ENCODE measurements around the gene PPM1A.

The PPM1A gene

DNA sequence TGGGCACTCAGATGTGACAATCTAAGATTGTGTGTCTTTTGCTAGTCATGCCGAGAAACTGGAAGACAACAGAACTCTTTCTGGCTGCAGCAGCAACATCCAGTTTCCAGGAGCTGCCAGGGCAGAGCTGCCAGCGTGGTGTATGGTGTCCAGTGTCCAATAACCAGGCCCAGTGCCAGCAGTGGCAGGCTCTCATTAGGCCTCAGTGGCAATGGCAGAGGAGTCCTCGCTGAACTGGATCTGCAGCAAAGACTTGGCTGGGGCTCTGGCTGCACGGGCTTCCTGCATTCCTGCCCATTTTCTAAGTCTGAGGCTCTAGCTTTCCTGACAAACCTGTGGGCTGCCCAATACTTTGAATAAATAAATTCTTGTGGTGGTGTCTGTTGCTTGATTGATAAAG lies 26.2 kb upstream of the PPM1A start:
- Histone ChIP-seq H3K4me3 (no peak overlapping the region), H3K27ac (no peak overlapping the region)

DNA sequence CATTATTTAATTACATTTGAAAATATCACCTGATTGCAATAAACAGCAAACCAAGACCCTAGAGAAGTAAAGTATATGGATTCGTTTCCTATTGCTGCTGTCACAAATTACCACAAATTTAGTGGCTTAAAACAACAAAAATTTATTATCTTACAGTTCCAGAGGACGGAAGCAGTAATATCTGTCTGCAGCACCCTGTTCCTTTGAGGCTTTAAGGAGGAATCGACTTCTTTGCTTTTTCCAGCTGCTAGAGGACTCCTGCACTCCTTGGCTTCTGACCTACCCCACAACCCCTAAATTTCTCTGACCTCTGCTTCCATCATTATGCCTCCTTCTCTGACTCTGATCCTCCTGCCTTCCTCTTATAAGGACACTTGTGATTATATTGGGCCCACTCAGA lies 23.8 kb upstream of the PPM1A start:
- no peak overlapping the region for H3K27ac ChIP-seq
- H3K4me3 ChIP-seq, result no peak overlapping the region

DNA sequence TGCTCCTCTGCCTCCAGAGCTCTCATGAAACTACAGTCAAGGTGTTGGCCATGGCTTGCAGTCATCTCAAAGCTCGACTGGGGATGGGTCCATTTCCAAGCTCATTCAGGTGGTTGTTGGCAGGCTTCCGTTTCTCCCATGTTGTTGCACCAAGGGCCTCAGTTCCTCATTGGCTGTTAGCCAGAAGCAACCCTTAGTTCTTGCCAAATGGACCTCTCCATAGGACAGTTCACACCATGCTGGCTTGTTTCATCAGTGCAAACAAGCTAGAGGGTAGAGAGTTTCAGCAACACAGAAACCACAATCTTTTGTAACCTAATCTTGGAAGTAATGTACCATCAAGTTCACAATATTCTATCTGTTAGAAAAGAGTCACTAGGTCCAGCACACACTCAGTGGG lies 22.7 kb upstream of the PPM1A start:
- Histone ChIP-seq H3K4me3 (no peak overlapping the region), H3K27ac (no peak overlapping the region)

DNA sequence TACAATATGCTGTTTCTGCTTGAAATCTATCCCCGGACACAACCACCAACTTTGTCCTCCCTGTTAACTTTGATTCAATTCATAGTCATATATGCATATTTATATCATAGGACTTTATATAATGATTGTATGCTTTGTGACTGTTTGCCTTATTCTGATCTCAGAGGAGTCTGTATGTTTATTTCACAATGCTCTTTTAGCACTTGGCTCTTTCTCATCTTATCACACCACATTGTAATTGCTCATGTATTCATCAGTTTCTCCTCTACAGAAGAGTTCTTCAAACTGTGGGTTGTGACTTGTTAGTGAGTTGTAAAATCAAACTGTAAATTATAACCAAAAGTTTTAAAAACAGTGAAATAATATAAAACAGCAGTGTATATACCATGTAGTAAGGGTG lies 21.7 kb upstream of the PPM1A start:
- Histone ChIP-seq H3K4me3 (no peak overlapping the region), H3K27ac (no peak overlapping the region)

DNA sequence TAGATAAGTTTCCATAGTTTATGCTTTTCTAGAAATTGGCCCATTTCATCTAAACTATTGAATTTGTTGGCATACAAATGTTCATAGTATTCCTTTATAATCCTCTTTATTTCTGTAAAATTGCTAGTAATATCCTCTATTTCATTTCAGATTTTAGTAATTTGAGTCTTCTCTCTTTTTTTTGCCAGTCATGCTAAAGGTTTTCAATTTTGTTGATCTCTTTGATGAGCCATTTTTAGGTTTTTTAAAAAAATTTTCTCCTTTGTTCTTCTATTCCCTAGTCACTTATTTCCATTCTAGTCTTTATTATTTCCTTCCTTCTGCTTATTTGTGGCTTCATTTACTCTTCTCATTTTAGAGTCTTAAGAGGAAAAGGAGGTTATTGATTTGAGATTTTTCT lies 19.4 kb upstream of the PPM1A start:
- Histone ChIP-seq H3K4me3 (no peak overlapping the region), H3K27ac (no peak overlapping the region)

DNA sequence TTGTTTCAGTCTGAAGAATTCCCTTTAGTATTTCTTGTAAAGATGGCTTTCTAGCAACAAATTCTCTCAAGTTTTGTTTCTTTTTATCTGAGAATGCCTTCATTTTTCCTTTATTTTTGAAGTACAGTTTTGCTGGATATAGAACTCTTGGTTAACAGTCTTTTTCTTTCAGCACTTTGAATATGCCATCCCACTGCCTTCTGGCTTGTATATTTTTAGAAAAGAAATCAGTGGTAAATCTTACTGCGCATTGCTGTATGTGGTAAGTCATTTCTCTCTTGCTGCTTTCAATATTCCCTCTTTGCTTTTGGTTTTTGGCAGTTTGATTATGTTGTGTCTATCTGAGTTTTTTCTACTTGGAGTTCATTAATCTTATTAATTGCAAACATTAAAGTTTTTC lies 16.8 kb upstream of the PPM1A start:
- Histone ChIP-seq H3K4me3 (no peak overlapping the region), H3K27ac (no peak overlapping the region)

DNA sequence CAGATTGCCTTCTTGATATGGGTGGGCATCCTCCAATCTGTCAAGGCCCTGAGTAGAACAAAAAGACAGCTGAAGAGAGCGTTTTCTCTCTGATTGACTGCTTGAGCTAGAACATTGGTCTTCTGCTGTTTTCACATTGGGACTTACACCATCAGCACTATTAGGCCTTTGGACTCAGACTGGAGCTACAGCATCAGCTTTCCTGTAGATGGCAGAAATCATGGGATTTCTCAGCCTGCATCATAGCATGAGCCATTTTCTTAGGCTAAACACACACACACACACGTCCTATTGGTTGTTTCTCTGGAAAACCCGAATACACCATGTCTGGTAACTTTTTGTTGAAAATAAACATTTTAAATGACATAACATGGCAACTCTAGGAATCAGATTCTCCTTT lies 15.8 kb upstream of the PPM1A start:
- Histone ChIP-seq H3K27ac (no peak overlapping the region), H3K4me3 (no peak overlapping the region)

DNA sequence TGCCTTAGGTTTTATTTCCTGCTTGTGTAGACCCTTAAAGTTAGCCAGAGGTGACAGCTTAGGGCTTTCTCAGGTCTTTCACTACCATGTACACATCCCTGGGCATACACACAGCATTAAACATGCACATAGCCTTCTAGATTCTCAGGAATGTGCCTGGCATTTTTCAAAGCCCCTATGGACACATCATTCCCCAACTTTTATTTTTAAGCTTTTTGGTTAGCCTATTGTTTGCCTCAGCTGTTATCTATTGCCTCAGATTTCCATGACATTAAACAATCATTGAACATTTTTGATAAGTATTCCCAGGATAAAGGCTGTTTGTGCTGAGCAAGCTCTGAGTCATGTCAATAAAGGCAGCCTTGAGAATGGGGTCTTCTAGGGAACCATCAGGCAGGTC lies 15.1 kb upstream of the PPM1A start:
- no peak overlapping the region for H3K27ac ChIP-seq

DNA sequence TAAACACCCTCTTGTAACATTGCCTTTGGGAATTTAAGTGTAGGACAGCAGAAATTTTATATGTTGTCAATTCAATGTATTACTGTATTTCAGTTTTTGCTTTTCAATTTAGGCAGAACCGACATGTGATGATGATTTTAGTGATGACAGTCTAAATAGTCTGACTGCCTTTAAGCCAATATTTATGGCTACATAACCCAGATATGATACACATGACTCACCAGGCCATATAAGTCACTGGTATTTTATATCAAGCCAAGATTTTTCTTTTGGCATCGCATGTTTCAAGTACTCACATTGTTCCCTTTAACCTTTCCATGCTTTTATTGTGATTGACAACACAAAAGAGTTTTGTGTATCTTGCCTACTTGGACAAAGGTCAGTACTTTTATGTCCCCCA lies 13.6 kb upstream of the PPM1A start:
- no peak overlapping the region for H3K27ac ChIP-seq
- H3K4me3 ChIP-seq, result no peak overlapping the region

More for the DNA sequence above, 15.1 kb upstream of the PPM1A start:
- H3K4me3 ChIP-seq, result no peak overlapping the region

DNA sequence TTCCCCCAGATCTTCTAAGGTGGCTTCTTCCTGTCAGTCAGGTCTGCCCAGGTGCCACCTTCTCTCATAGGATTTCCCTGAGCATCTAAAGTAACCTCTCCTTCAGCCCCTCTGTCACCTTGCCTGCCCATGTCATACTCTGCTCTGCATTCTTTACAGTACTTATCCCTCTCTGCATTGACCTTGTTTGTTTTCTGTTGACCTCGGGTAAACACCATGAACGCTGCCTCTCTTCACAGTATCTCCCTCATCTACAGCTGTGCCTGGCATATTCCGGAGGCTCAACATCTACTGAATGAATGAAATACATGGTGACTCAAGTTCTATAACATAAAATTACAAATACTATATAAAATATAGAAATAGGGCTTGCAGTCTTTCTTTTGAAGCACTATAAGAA lies 10.1 kb upstream of the PPM1A start:
- H3K4me3 ChIP-seq, result no peak overlapping the region
- H3K27ac ChIP-seq, result no peak overlapping the region

DNA sequence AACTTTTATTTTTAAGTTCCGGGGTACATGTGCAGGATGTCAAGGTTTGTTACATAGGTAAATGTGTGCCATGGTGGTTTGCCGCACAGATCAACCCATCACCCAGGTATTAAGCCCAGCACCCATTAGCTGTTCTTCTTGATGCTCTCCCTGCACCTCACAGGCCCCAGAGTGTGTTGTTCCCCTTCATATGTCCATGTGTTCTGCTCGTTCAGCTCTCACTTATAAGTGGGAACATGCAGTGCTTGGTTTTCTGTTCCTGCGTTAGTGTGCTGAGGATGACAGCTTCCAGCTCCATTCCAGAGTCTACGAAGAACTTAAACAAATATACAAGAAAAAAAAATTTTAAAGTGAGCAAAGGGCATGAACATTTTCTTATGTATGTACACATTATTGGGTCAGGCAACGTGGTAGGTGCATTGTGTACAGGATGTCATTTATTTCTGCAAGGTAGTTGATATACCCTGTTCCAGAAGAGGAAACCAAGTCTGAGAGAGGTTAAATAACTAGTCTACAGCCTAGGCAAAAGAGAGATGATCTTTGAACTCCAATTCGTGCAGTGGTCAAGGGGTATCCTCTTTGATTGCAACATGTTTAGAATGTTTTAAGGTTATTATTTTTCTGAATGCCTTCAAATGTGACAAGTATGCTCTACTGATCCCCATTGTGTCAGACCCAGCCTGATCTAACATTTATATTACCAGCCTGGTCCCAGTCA lies 8.7 kb upstream of the PPM1A start:
- no peak overlapping the region for H3K27ac ChIP-seq
- H3K4me3 ChIP-seq, result no peak overlapping the region

DNA sequence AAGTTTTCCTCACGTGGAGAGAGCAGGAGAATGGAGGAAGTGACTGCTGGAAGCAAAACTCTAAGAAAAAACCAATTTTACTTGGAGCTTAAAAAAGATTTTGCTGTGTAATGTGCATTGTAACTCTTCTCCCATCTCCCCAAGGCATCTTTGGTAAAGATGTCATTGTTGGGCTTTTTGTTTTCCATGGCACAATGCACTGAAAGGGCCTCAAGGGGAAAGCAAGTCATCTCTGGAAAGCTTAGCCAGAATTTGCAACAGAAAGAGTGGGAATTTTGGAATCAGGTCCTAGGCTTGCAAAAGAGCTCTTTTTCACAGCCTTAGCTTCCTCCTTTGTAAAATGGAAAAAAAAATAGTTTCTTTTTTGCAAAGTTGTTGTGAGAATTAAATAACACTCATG lies 7.9 kb upstream of the PPM1A start:
- H3K27ac ChIP-seq, result no peak overlapping the region
- H3K4me3 ChIP-seq, result no peak overlapping the region

DNA sequence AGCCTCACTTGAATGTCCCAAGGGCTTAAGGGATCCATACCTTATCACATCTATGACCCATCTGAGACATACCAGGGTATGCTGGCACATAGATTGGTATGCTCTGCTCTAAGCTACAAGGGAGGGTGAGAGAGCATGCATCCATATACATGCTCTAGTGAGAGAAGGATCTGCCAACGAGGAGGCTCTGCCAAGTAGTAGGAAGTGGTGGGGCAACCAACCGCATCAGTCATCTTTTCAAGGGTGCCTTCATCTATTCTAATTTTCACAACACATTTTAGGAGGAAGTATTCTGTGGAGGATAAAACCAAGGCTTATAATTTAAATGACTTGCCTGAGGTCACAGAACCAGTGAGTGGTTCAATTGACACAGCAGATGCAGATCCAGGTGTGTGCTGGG lies 6.6 kb upstream of the PPM1A start:
- Histone ChIP-seq H3K4me3 (no peak overlapping the region), H3K27ac (no peak overlapping the region)

DNA sequence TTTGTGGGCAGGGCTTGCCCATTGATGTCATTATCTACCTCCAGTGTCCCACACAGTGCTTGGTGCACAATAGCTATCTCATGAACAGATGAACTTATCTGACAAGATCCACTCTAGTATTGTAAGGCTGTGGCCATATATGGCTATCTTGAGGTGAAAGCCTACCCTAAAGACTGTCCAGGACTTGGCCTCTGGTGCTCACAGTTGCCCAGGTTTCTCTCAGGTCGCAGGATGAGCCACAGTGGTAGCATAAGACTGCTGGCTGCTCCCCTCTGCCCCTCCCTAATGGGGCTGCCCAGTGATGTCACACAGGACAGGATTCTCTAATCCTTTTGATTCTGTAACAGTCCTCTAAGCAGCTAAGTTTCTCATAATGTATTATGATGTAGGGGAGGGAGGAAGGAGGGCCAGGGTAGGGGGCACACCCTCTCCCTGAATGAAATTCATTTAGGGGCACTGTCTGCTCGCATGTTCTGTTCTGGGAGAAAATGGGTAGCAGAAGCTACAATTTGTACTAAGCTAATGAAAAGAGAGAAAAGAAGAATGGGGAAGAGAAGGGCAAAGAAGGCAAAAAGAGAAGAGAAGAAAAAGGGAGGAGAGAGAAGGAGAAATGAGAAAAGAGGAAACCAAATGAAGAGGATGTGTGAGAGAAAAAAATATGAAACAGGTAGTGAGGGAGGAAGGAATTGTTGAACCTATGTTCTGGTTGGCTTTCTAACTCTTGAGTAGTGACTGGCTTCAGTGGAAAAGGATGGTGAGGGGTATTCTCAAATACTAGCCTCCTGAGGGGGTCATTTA lies 3.4 kb upstream of the PPM1A start:
- no peak overlapping the region for H3K27ac ChIP-seq
- no peak overlapping the region for H3K4me3 ChIP-seq

DNA sequence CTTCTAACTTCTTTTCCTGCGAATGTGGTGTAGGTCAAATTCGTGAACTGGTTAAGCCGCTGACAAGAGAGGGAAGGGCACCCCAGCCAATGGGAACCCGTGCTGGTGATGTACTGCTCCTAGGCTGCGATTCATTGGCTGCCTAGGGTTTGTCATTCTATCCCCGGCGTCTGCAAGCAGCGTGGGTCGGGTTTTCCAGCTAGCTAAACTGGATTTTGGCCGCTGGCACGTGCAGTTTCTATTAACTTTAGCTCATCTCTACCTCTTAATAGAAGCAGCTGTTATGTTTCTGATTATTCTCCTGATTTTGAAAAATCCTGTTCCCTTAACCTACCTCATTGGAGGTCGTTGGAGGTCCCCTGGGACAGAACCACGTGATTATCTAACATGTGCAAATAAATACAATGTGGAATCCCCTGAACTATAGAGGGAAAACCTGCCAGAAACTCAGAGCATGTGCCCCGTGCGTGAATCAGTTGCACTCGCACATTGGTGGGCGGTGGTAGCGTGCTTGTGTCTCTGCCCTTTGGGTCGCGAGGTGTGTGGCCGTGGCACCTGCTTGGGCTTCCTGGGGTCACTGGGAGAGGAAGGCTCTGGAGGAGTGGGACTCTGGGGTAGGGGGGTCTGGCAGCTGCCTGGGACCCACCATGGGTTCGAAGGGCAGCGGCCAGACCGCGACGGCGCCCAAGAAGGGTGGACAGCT lies 876 bp upstream of the PPM1A start:
- Histone ChIP-seq H3K4me3 (peak overlapping the region; percentile 50 to 96 (median 89)), H3K27ac (peak overlapping the region; percentile 81 to 100 (median 99))

DNA sequence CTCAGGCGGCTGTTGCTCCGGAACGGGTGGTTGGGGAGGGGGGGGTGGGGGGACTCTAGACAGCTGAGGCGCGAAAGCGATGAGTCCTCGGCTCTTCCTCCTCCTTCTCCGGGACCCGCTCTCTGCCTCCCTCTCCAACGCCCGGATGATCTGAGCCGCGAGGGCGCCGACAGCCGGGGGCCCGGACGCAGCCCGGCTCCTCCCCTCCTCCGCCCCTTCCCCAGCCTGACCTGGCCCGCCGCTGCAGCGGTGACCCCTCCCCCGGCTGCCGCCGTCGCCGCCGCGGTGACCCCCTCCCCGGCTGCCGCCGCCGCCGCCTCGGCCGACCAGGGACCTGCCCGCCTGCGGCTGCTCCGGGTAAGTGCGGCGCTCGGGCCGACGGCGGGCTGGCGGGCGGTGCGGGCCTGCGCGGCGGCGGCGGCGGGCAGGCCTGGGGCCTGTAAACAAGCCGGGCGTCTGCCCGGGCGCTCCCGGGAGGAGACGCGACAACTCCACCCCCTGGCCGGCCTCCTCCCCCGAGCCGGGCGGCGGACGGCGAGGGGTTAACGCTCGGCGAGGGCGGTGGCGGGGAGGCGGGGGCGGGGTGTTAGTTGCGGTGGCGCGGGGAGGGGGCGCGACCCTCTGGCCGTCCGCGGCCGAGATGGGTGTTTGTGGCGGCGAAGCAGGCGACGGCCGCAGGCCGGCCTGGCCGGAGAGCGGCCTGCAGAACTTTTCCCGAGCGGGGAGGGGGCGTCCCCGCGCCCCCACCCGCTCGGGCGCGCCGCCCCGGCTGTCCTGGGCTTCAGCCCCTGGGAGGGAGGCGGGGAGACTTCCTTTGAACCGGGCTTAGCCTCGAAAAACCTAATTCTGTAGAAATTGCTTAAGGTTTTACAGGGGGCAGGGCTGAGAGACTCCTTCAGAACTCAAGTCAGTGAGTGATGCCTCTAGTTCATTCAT lies 568 bp downstream of the PPM1A start:
- H3K4me3 ChIP-seq, result peak overlapping the region; percentile 61 to 96 (median 91)
- peak overlapping the region; percentile 94 to 100 (median 98) for H3K27ac ChIP-seq

DNA sequence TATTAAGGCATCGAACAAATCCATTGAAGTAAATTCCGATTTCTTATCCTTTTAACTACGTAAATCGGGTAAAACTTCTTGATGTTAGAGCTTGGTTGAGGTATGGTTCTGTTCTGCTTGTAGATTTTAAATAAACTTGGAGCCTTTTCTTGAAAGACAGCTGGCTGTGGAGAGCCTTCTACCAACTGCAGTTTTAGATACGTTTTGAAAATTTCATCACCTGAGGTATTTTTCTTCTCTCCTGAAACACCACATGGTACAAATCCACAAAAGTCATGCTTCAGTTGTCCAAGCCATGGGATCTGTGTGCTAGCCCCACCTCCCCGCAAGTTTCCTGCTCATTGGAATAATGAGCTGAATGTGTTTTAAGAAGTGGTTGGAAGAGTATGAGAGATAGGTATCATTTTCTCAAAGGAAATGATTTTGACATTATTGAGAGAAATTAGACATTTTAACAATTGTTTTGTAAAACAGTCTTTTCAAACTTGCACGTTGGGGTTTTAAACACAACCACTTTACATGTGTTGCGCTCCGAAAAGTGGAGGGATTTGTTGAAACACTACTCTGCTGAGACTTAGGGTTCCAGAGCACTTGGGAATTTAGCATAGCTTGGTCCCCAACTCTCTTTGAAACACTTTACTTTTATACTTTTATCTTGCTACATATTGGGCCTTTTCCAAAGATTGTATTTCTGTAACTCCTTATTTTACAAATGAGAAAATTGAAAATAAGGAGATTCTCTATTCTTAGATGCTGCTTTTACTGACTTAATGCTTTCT lies 1.4 kb downstream of the PPM1A start:
- Histone ChIP-seq H3K4me3 (peak overlapping the region; percentile 61 to 96 (median 91)), H3K27ac (peak overlapping the region in 20 of 21 experiments; percentile 94 to 100 (median 98))

DNA sequence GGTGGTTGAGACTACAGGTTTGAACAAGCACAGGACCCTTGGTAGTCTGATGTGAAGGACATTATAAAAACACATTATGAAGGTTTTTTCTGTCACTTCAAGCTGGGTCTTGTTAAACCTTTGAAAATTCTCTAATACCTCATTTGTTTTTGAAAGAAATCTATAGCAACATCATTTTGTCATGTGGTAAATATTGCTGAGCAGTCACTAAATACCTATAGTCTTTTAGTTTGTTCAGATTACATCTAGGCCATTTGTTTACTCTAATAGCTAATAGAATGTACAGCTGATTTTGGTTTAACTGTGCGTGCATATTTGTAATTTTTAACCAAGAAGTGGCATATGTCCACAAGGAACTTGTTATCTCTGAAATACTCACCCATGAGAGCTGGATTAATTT lies 2.9 kb downstream of the PPM1A start:
- Histone ChIP-seq H3K4me3 (no peak overlapping the region), H3K27ac (no peak overlapping the region)

DNA sequence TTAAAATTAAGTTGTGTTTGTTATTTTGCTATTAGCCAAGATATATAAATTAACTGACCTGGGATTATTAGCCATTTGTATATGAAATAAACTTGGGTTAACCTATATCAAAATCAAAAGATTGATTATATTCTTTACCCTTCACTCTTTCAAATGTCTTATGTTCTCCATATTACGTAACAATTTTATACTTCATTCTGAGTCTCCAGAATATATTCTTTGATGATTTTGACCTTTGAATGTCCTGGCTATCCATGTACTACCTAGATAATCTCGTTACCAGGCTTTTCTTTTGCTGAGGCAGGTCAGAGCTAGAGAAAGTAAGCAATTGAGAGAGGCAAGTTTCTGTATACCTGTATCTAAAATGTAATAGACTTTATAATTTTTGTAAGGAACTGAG lies 3.6 kb downstream of the PPM1A start:
- H3K4me3 ChIP-seq, result no peak overlapping the region
- H3K27ac ChIP-seq, result no peak overlapping the region
